GM18502 (cell line): ENCODE results near the gene SYNPR.
"Not testable (repeated sequence)": the region's sequence is repeated elsewhere in the genome, so short reads cannot be mapped to it uniquely, and the experiment has no call there.

ENCODE experiments used
- ATAC-seq: cut with Tn5 transposase; IDR thresholded peaks from one replicate; pipeline ENCODE4 v1.9.1; 2021; ENCODE audit warnings: mild to moderate bottlenecking; ENCODE audit not compliant: unreplicated experiment, poor library complexity

SYNPR gene

GRCh38 chr3:63607716-63608115 lies 329.6 kb downstream of the SYNPR start:
- no peak for ATAC-seq

- no peak for ATAC-seq
These were observed 331.3 kb downstream of the SYNPR start for GRCh38 chr3:63609408-63609807.

- no peak for ATAC-seq
These were observed 331.7 kb downstream of the SYNPR start for GRCh38 chr3:63609834-63610233.

- no peak for ATAC-seq
These were observed 333.3 kb downstream of the SYNPR start for GRCh38 chr3:63611382-63611781.

GRCh38 chr3:63613561-63613960 lies 335.5 kb downstream of the SYNPR start:
- ATAC-seq: no peak

GRCh38 chr3:63617391-63617790 lies 339.3 kb downstream of the SYNPR start:
- ATAC-seq: no peak

GRCh38 chr3:63624941-63625560 lies 346.9 kb downstream of the SYNPR start:
- no peak for ATAC-seq

GRCh38 chr3:63631670-63632069 lies 353.6 kb downstream of the SYNPR start:
- no peak for ATAC-seq

GRCh38 chr3:63635186-63635585 lies 357.1 kb downstream of the SYNPR start:
- no peak for ATAC-seq

GRCh38 chr3:63639806-63640205 lies 361.7 kb downstream of the SYNPR start:
- ATAC-seq: no peak

- no peak for ATAC-seq
These were observed 364.4 kb downstream of the SYNPR start for GRCh38 chr3:63642488-63642887.

GRCh38 chr3:63644212-63644797 lies 366.2 kb downstream of the SYNPR start:
- ATAC-seq: no peak

GRCh38 chr3:63644928-63645781 lies 367.0 kb downstream of the SYNPR start:
- not testable (repeated sequence) for ATAC-seq

GRCh38 chr3:63652066-63652725 lies 374.1 kb downstream of the SYNPR start, which contains the start of gene SNTN:
Gene SNTN (plus strand): TSS chr3:63652675. CDS start chr3:63652688, 13 bp downstream.
- ATAC-seq: no peak

GRCh38 chr3:63654211-63654610 lies 376.1 kb downstream of the SYNPR start:
- no peak for ATAC-seq

- no peak for ATAC-seq
These were observed 376.8 kb downstream of the SYNPR start for GRCh38 chr3:63654931-63655330.

GRCh38 chr3:63655519-63655918 lies 377.4 kb downstream of the SYNPR start:
- ATAC-seq: no peak

GRCh38 chr3:63656786-63657185 lies 378.7 kb downstream of the SYNPR start:
- no peak for ATAC-seq

- no peak for ATAC-seq
These were observed 383.1 kb downstream of the SYNPR start for GRCh38 chr3:63661242-63661641.

- ATAC-seq: no peak
These were observed 383.9 kb downstream of the SYNPR start for GRCh38 chr3:63662011-63662410.

GRCh38 chr3:63662500-63662899 lies 384.4 kb downstream of the SYNPR start:
- ATAC-seq: no peak
